Large intestine (tissue), 3 donors: ENCODE data around the gene TNXB. TPM values are rescaled to one million over a fixed set of nuclear protein-coding genes. Genes with fewer than 3 reads are reported as not detected.
A peak's percentile ranks its signal among the peaks of the same experiment; 100 is the strongest.

Source experiments
- DNase-seq, 2 donors: peaks; one replicate each; pipeline versions ENCODE4 v3.0.0 to v3.0.0-alpha.2; 2013
- H3K27ac ChIP-seq: one replicate; pipeline ENCODE4 v1.5.1; 2013; ENCODE audit warnings: low read length
- H3K27me3 ChIP-seq: 2 replicates; pipeline ENCODE4 v1.6.1; 2013; ENCODE audit warnings: low read length; ENCODE audit not compliant: control insufficient read depth, insufficient read depth
- H3K36me3 ChIP-seq: 2 replicates; pipeline ENCODE4 v1.6.1; 2013; ENCODE audit warnings: low read length; ENCODE audit not compliant: control insufficient read depth, insufficient read depth
- H3K4me1 ChIP-seq: one replicate; pipeline ENCODE4 v1.6.1; 2013; ENCODE audit warnings: low read length; ENCODE audit not compliant: control insufficient read depth, insufficient read depth
- H3K4me3 ChIP-seq: one replicate; pipeline ENCODE4 v1.5.1; 2013; ENCODE audit warnings: low read length
- H3K9me3 ChIP-seq: one replicate; pipeline ENCODE4 v1.6.1; 2013; ENCODE audit warnings: mild to moderate bottlenecking, low read depth, low read length, moderate library complexity; ENCODE audit not compliant: control insufficient read depth
- WGBS: methylation state at CpG from one replicate; pipeline ENCODE4 v1.1.5; 2013; ENCODE audit warnings: low lambda C conversion rate; ENCODE audit not compliant: insufficient coverage; 5-methylcytosine and 5-hydroxymethylcytosine counted together
- polyA plus RNA-seq: library from polyadenylated mRNA; unstranded; fragments of 120-200 nt; gene quantifications from one replicate; pipeline ENCODE4 v1.2.1, GENCODE V29; 2013

The TNXB gene
- polyA plus RNA-seq, 1 donor: 17.5 TPM

GRCh38 chr6:32095338-32096086 is 13.6 kb downstream of the TNXB start:
- Histone ChIP-seq H3K36me3 (no peaks in the 10 kb centered on the region), H3K4me3 (no peak overlapping the region), H3K27me3 (peaks cover 39% of the 10 kb centered on the region), H3K27ac (no peak overlapping the region), H3K9me3 (peaks cover 15% of the 10 kb centered on the region), H3K4me1 (peaks cover 9% of the 10 kb centered on the region)
- no peak for DNase-seq
- no CpG with 5 or more reads among the region's 30 CpGs for WGBS

DNA sequence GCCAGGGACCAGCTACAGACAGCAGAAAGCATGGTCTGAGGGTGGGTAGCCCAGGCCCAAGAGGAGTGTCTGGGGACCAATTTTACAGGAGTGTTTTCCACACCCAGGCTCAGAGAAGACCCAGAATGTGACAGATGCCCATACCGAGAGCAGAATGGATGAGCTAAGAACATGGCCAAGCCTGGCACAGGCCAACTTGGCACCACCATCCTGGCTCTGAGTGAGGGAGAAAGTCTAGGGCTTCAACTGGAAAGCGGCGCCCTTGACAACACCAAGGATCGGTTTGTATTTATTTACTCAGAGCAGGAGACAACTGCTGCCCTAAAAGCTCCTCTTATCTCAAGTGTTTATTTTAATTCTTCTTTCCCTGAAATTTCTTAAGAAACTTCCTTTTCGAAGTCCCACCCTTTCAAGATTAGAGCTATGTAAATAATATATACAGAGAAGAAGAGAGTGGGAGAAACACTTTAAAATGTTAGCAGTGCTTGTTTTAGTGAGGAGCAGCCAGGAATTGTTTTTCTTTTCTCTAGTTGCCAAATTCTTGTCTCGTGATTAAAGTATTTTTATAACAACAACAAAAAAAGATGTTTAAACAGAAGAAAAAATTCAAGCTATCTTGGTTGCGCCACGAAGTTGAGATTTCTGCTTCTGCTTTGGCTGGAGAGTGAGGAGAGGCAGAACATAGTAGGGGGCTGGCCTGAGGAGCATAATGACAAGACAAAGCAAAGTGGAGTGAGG is 16.2 kb downstream of the TNXB start:
- peak overlapping the region; percentile 56 for H3K27ac ChIP-seq
- no peaks in the 10 kb centered on the region for H3K36me3 ChIP-seq
- WGBS: 14% methylated on average over 2 of the region's 8 CpGs
- H3K4me3 ChIP-seq: no peak overlapping the region
- DNase-seq: peak; percentile 23 to 39
- peaks cover 35% of the 10 kb centered on the region for H3K27me3 ChIP-seq
- peaks cover 28% of the 10 kb centered on the region for H3K4me1 ChIP-seq
- H3K9me3 ChIP-seq: peaks cover 14% of the 10 kb centered on the region

- WGBS: no CpG with 5 or more reads among the region's 10 CpGs
- peak; percentile 53 to 75 for DNase-seq
- Histone ChIP-seq H3K36me3 (no peaks in the 10 kb centered on the region), H3K27me3 (peaks cover 2% of the 10 kb centered on the region), H3K9me3 (no peaks in the 10 kb centered on the region), H3K4me3 (no peak overlapping the region), H3K27ac (peak overlapping the region; percentile 58), H3K4me1 (peaks cover 47% of the 10 kb centered on the region)
Observed at GRCh38 chr6:32089082-32089828, 19.9 kb downstream of the TNXB start.

- H3K4me1 ChIP-seq: peaks cover 47% of the 10 kb centered on the region
- peak overlapping the region; percentile 27 for H3K27ac ChIP-seq
- H3K36me3 ChIP-seq: no peaks in the 10 kb centered on the region
- DNase-seq: no peak
- WGBS: no CpG with 5 or more reads among the region's 14 CpGs
- peaks cover 2% of the 10 kb centered on the region for H3K27me3 ChIP-seq
- H3K4me3 ChIP-seq: no peak overlapping the region
- H3K9me3 ChIP-seq: no peaks in the 10 kb centered on the region
Observed at GRCh38 chr6:32088487-32089049, 20.6 kb downstream of the TNXB start.

DNA sequence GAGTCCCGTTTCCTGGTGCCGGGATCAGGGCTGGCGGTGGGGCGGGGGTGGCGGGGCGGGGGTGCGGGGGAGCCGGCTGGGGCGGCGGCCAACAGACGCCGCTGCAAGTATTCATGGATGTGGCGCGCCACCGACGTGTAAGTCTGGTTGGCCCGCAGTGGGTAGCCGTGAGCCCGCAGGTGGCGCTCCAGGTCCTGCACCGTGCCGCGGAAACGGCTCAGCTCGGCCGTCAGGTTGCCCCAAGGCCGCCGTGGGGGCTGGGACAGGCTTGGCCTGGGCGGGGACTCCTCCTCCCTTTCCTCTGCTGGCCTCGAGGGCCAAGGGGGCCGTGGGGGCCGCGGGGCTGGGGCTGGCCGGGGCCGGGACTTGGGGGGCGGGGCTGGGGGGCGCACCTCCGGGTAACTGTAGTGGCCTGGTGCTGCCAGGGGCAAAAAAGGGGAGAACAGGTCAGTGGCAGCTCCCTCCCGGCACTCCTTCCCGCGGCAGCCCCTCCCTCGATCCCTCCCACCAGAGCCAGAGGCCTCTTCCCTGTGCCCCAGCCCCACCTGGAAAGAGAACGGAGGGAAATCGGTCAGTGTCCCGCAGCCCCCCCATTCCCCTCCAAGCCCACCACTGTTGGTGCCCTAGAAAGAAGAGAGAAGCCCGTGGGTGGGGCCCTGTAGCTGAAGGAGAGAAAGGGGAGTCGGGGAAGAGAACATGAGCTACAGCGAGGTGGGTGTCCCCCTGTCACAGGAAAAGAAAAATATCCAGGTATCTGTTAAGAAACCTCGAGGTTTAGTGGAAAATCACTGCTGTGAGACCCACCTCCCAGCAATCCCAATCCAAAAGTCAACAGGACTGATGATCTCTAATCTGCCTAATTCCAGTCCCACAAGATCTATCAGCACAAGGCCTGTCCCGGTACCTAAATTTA is 21.3 kb downstream of the TNXB start:
- H3K9me3 ChIP-seq: no peaks in the 10 kb centered on the region
- H3K4me3 ChIP-seq: peak overlapping the region; percentile 15
- peak overlapping the region; percentile 27 for H3K27ac ChIP-seq
- H3K4me1 ChIP-seq: peaks cover 43% of the 10 kb centered on the region
- H3K36me3 ChIP-seq: no peaks in the 10 kb centered on the region
- WGBS: no CpG with 5 or more reads among the region's 50 CpGs
- peaks cover 2% of the 10 kb centered on the region for H3K27me3 ChIP-seq
- peak; percentile 88 to 89 for DNase-seq

GRCh38 chr6:32086661-32087573 is 22.2 kb downstream of the TNXB start:
- peaks cover 38% of the 10 kb centered on the region for H3K4me1 ChIP-seq
- DNase-seq: peak; percentile 23 to 57
- H3K27me3 ChIP-seq: peaks cover 2% of the 10 kb centered on the region
- no peak overlapping the region for H3K4me3 ChIP-seq
- H3K36me3 ChIP-seq: no peaks in the 10 kb centered on the region
- H3K9me3 ChIP-seq: no peaks in the 10 kb centered on the region
- no CpG with 5 or more reads among the region's 45 CpGs for WGBS
- H3K27ac ChIP-seq: no peak overlapping the region

DNA sequence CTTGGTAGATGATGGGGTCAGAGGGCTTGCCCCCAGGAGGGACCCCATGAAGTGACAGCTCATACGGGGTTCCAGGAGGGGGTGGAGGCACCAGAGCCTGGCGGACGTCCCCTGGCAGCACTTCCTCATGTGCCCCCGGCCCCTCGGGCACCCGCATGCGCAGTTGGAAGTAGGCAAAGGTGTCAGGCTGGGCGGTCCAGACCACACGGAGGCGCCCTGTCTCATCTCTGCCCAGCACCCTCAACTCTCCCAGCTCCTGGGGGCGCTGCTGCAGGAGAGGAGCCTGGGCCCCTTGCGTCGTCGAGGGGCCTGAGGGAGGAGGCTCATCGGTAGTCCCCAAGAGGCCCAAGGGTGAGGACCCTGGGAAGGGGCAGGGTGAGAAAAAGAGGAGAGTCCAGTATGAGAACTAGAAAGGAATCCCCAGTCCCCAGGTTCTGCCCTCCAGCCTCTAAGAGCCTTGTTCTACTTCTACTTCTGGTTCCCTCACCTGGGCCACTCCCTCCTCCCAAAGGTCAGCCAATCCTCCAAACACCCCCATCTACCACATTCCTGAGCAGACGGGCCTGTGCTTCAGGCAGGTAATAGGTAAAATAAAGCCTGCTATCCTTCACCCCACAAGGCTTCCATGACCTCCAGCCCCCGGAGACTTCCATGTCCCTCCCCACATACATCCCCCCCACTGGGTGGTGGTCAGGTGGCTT is 23.2 kb downstream of the TNXB start:
- Histone ChIP-seq H3K9me3 (no peaks in the 10 kb centered on the region), H3K27ac (no peak overlapping the region), H3K4me1 (peaks cover 38% of the 10 kb centered on the region), H3K27me3 (peaks cover 2% of the 10 kb centered on the region), H3K36me3 (peaks cover 4% of the 10 kb centered on the region), H3K4me3 (no peak overlapping the region)
- DNase-seq: peak in 1 of 2 donors; percentile 64
- WGBS: no CpG with 5 or more reads among the region's 17 CpGs

DNA sequence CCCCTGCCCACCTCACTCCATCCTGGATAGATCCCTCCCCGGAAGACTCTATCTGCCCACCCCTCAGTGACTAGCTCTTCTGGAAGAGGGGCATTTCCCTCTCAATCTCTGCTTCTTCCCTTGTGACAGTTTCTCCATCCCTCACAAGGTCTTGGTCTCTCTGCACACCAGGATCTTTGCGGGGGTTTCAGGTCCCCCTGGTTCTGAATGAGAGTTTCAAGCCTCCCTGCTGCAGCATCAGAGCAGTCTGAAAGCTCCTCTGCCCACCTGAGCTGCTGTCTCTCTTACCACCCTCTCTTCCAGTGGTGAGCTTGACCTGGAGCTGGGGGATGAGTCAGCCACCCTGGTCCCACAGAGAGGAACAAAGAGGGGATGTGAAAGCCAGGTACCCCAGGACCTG is 24.4 kb downstream of the TNXB start:
- no CpG with 5 or more reads among the region's 2 CpGs for WGBS
- H3K9me3 ChIP-seq: no peaks in the 10 kb centered on the region
- peaks cover 6% of the 10 kb centered on the region for H3K36me3 ChIP-seq
- no peak for DNase-seq
- no peak overlapping the region for H3K27ac ChIP-seq
- H3K27me3 ChIP-seq: peaks cover 2% of the 10 kb centered on the region
- H3K4me3 ChIP-seq: no peak overlapping the region
- H3K4me1 ChIP-seq: peaks cover 37% of the 10 kb centered on the region
